Activated effector memory CD4-positive, alpha-beta T cell treated with Interleukin-2 at 50 U/mL for 16 hours (primary cell): ENCODE results near the gene UCK1.

ENCODE experiments used
- DNase-seq: peaks from one replicate; pipeline ENCODE4 v3.0.0-alpha.2; 2020

Gene UCK1

GRCh38 chr9:131530920-131531832 lies at the start of gene UCK1:
UCK1 (minus strand) TSS chr9:131531263; CDS start chr9:131531174, 89 bp downstream.
- peak; percentile 66 for DNase-seq

GRCh38 chr9:131580358-131580757 lies 49.3 kb upstream of the UCK1 start:
- DNase-seq, result no peak

- no peak for DNase-seq
These were observed 48.7 kb upstream of the UCK1 start for GRCh38 chr9:131579789-131580211.

GRCh38 chr9:131578731-131579504 lies 47.9 kb upstream of the UCK1 start:
- DNase-seq, result peak; percentile 43

GRCh38 chr9:131578021-131578420 lies 47.0 kb upstream of the UCK1 start:
- no peak for DNase-seq

- no peak for DNase-seq
These were observed 46.2 kb upstream of the UCK1 start for GRCh38 chr9:131577005-131578000.

- DNase-seq, result no peak
These were observed 45.1 kb upstream of the UCK1 start for GRCh38 chr9:131575946-131576853.

- no peak for DNase-seq
These were observed 43.9 kb upstream of the UCK1 start for GRCh38 chr9:131574730-131575640.

GRCh38 chr9:131567910-131568309 lies 36.8 kb upstream of the UCK1 start:
- no peak for DNase-seq

- DNase-seq, result no peak
These were observed 35.1 kb upstream of the UCK1 start for GRCh38 chr9:131566158-131566557.

GRCh38 chr9:131565369-131565768 lies 34.3 kb upstream of the UCK1 start:
- DNase-seq, result no peak

- no peak for DNase-seq
These were observed 31.2 kb upstream of the UCK1 start for GRCh38 chr9:131562032-131562959.

- no peak for DNase-seq
These were observed 28.4 kb upstream of the UCK1 start for GRCh38 chr9:131559421-131560000.

- no peak for DNase-seq
These were observed 26.9 kb upstream of the UCK1 start for GRCh38 chr9:131557855-131558548.

- DNase-seq, result no peak
These were observed 25.0 kb upstream of the UCK1 start for GRCh38 chr9:131555841-131556673.

- no peak for DNase-seq
These were observed 23.8 kb upstream of the UCK1 start for GRCh38 chr9:131554843-131555351.
